NCI-H510A (cell line): Measurements from ENCODE around the gene SAP30L.

Experiments
- DNase-seq: peaks from one replicate; lab custom pipeline; 2025; lab: John Stamatoyannopoulos, UW

The SAP30L gene

GRCh38 chr5:154421868-154422267 is 23.9 kb upstream of the SAP30L start:
- DNase-seq, result no peak

GRCh38 chr5:154422298-154422697 is 23.5 kb upstream of the SAP30L start:
- DNase-seq, result no peak

GRCh38 chr5:154428208-154428607 is 17.6 kb upstream of the SAP30L start:
- no peak for DNase-seq

- no peak for DNase-seq
These were observed 16.5 kb upstream of the SAP30L start for GRCh38 chr5:154429341-154429740.

- DNase-seq, result no peak
These were observed 15.3 kb upstream of the SAP30L start for GRCh38 chr5:154430466-154430865.

GRCh38 chr5:154430961-154431630 is 14.7 kb upstream of the SAP30L start:
- DNase-seq, result no peak

- no peak for DNase-seq
These were observed 10.6 kb upstream of the SAP30L start for GRCh38 chr5:154435226-154435625.

GRCh38 chr5:154437281-154437965 is 8.4 kb upstream of the SAP30L start:
- no peak for DNase-seq

GRCh38 chr5:154440540-154440939 is 5.3 kb upstream of the SAP30L start:
- no peak for DNase-seq

GRCh38 chr5:154442801-154443200 is 3.0 kb upstream of the SAP30L start:
- DNase-seq, result no peak

GRCh38 chr5:154444556-154445421 is 1.0 kb upstream of the SAP30L start:
- no peak for DNase-seq

GRCh38 chr5:154446195-154447088 is 645 bp downstream of the SAP30L start:
- DNase-seq, result no peak

- no peak for DNase-seq
These were observed 1.4 kb downstream of the SAP30L start for GRCh38 chr5:154447089-154447725.

- no peak for DNase-seq
These were observed 4.0 kb downstream of the SAP30L start for GRCh38 chr5:154449786-154450185.

GRCh38 chr5:154451957-154452356 is 6.2 kb downstream of the SAP30L start:
- DNase-seq, result no peak

- DNase-seq, result no peak
These were observed 9.8 kb downstream of the SAP30L start for GRCh38 chr5:154455585-154455984.

- DNase-seq, result no peak
These were observed 10.7 kb downstream of the SAP30L start for GRCh38 chr5:154456540-154456939.

- DNase-seq, result no peak
These were observed 13.2 kb downstream of the SAP30L start for GRCh38 chr5:154459015-154459414.

GRCh38 chr5:154460172-154460571 is 14.4 kb downstream of the SAP30L start:
- DNase-seq, result no peak

- DNase-seq, result no peak
These were observed 15.7 kb downstream of the SAP30L start for GRCh38 chr5:154461531-154461930.

- DNase-seq, result no peak
These were observed 18.6 kb downstream of the SAP30L start for GRCh38 chr5:154464438-154464837.
